ENCODE measurements around the gene FLNB.

The FLNB gene

GRCh38 chr3:58008141-58009025 lies at the start of gene FLNB:
TSS of gene FLNB (plus strand) at chr3:58008422. CDS start at chr3:58008565, 143 bp downstream.
- peak in 52 of 56 donors; percentile 4 to 82 (median 56) for DNase-seq

- no peak for DNase-seq
Measured at GRCh38 chr3:57958642-57959422, 49.4 kb upstream of the FLNB start.

GRCh38 chr3:57959423-57960173 lies 48.6 kb upstream of the FLNB start:
- no peak for DNase-seq

GRCh38 chr3:57960174-57960505 lies 48.1 kb upstream of the FLNB start:
- DNase-seq: no peak

- no peak for DNase-seq
Measured at GRCh38 chr3:57961177-57961827, 46.9 kb upstream of the FLNB start.

GRCh38 chr3:57961828-57962447 lies 46.3 kb upstream of the FLNB start:
- no peak for DNase-seq

- DNase-seq: no peak
Measured at GRCh38 chr3:57962448-57962834, 45.8 kb upstream of the FLNB start.

- DNase-seq: no peak
Measured at GRCh38 chr3:57963811-57964346, 44.3 kb upstream of the FLNB start.

GRCh38 chr3:57966829-57967228 lies 41.4 kb upstream of the FLNB start:
- no peak for DNase-seq

GRCh38 chr3:57967590-57967989 lies 40.6 kb upstream of the FLNB start:
- DNase-seq: no peak

GRCh38 chr3:57968501-57968900 lies 39.7 kb upstream of the FLNB start:
- no peak for DNase-seq

- no peak for DNase-seq
Measured at GRCh38 chr3:57971975-57972374, 36.2 kb upstream of the FLNB start.

GRCh38 chr3:57972531-57973111 lies 35.6 kb upstream of the FLNB start:
- DNase-seq: no peak

- DNase-seq: no peak
Measured at GRCh38 chr3:57973715-57974477, 34.3 kb upstream of the FLNB start.

- DNase-seq: no peak
Measured at GRCh38 chr3:57974796-57975388, 33.3 kb upstream of the FLNB start.

- no peak for DNase-seq
Measured at GRCh38 chr3:57977818-57978235, 30.4 kb upstream of the FLNB start.

GRCh38 chr3:57978316-57978715 lies 29.9 kb upstream of the FLNB start:
- DNase-seq: no peak

GRCh38 chr3:57980416-57980815 lies 27.8 kb upstream of the FLNB start:
- DNase-seq: no peak

GRCh38 chr3:57981483-57982087 lies 26.6 kb upstream of the FLNB start:
- no peak for DNase-seq
